Measurements from ENCODE around the gene SMC5.

GRCh38 chr9:70297141-70297540 is 38.4 kb downstream of the SMC5 start:
- no peak for TF ChIP-seq POLR2AphosphoS5 (IDR thresholded peaks at IDR 0.05; ENCODE audit: low read depth, low read length)
- no peak for TF ChIP-seq POLR2A (IDR thresholded peaks at IDR 0.05; ENCODE audit: low read depth, low read length)
- no peak for TF ChIP-seq TAF1 (IDR thresholded peaks at IDR 0.05; ENCODE audit: borderline replicate concordance, low read depth, low read length)

All from GM12892 (cell line).